Ovary (tissue), 3 donors: Measurements from ENCODE around the gene POLD3.

Experiments used
- EP300 ChIP-seq: sonication (generic); formaldehyde crosslinking; IDR thresholded peaks from one replicate; pipeline ENCODE4 v1.6.1; 2017; ENCODE audit warnings: antibody characterized with exemption
- TF ChIP-seq, protein P1 (sequence below), 3 donors: fragments of 450-650 bp in 2 of 3; fragments of 200-600 bp in 1 of 3; IDR thresholded peaks; one replicate each; pipeline versions ENCODE4 v1.5.1 to v1.8.0; 2016 to 2022; ENCODE audit warnings: antibody characterized with exemption in 3 of 3, mild to moderate bottlenecking in 1 of 3
- donor health status: DM: no; HTN: no; CAD: no.

DNA sequence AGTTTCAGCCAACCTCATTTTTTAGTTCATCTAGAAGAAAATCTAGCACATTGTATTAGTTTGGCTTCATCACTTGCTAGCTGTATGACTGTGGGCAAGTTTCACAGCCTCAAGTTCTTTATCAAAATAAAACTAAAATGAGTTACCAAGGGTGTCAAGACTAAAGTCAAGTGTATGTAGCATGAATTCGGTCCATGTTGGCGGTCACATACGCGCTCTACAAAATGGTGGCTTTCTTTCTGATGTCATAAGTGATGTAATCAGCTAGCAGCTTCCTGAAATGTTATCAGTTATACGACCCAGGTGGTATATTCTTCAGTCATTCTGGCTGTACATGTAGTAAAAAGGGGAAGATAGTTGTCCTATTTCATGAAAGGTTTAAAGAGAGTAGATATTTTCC, 50.5 kb downstream of the POLD3 start:
- no peak for TF ChIP-seq EP300
- TF ChIP-seq, protein P1, sequence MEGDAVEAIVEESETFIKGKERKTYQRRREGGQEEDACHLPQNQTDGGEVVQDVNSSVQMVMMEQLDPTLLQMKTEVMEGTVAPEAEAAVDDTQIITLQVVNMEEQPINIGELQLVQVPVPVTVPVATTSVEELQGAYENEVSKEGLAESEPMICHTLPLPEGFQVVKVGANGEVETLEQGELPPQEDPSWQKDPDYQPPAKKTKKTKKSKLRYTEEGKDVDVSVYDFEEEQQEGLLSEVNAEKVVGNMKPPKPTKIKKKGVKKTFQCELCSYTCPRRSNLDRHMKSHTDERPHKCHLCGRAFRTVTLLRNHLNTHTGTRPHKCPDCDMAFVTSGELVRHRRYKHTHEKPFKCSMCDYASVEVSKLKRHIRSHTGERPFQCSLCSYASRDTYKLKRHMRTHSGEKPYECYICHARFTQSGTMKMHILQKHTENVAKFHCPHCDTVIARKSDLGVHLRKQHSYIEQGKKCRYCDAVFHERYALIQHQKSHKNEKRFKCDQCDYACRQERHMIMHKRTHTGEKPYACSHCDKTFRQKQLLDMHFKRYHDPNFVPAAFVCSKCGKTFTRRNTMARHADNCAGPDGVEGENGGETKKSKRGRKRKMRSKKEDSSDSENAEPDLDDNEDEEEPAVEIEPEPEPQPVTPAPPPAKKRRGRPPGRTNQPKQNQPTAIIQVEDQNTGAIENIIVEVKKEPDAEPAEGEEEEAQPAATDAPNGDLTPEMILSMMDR (IDR thresholded peaks at IDR 0.05) = no peak
